Heart right ventricle (tissue), 16 donors: ENCODE data around the gene NOXO1. TPM values are rescaled to one million over a fixed set of nuclear protein-coding genes. Genes with fewer than 3 reads are reported as not detected.

Source experiments
- ATAC-seq, 8 donors: fragments of 200-7000 bp; cut with Tn5 transposase; one replicate each; pipeline ENCODE4 v1.9.1; 2020; ENCODE audit warnings: mild to moderate bottlenecking in 8 of 8, moderate library complexity in 8 of 8, moderate number of reproducible peaks in 1 of 8
- DNase-seq, 2 donors: peaks; one replicate each; pipeline ENCODE4 v3.0.0-alpha.2; 2020
- H3K27ac ChIP-seq, 10 donors: fragments of 200-600 bp; sonication (generic) in 2 of 10; one replicate each; pipeline versions ENCODE4 v1.5.0 to v1.8.0; 2020 to 2022; ENCODE audit warnings: mild to moderate bottlenecking in 3 of 10
- H3K27me3 ChIP-seq, 7 donors: fragments of 200-600 bp; one replicate each; pipeline ENCODE4 v1.8.0; 2021 to 2022; ENCODE audit warnings: mild to moderate bottlenecking in 2 of 7
- H3K36me3 ChIP-seq, 9 donors: fragments of 200-600 bp; sonication (generic) in 1 of 9; one replicate each; pipeline versions ENCODE4 v1.5.0 to v1.8.0; 2020 to 2022; ENCODE audit warnings: mild to moderate bottlenecking in 2 of 9
- H3K4me1 ChIP-seq, 9 donors: fragments of 200-600 bp; sonication (generic) in 1 of 9; one replicate each; pipeline versions ENCODE4 v1.5.0 to v1.8.0; 2020 to 2022; ENCODE audit warnings: mild to moderate bottlenecking in 4 of 9
- H3K4me3 ChIP-seq, 10 donors: fragments of 200-600 bp; sonication (generic) in 2 of 10; one replicate each; pipeline versions ENCODE4 v1.5.0 to v1.8.0; 2020 to 2022; ENCODE audit warnings: mild to moderate bottlenecking in 7 of 10, moderate library complexity in 2 of 10
- H3K9me3 ChIP-seq, 11 donors: fragments of 200-600 bp in 10 of 11; sonication (generic) in 2 of 11; one replicate each; pipeline versions ENCODE4 v1.5.0 to v1.8.0; 2013 to 2022; ENCODE audit warnings: mild to moderate bottlenecking in 2 of 11, control low read depth in 1 of 11, moderate library complexity in 1 of 11
- CTCF ChIP-seq, 9 donors: fragments of 200-600 bp; sonication (generic) in 2 of 9; IDR thresholded peaks; one replicate each; pipeline versions ENCODE4 v1.5.0 to v1.8.0; 2021 to 2022; ENCODE audit warnings: antibody characterized with exemption in 9 of 9, mild to moderate bottlenecking in 5 of 9, moderate library complexity in 1 of 9
- whole genome bisulfite sequencing, 2 donors: extraction: QIAGEN DNeasy Blood & Tissue Kit; methylation state at CpG; one replicate each; pipeline ENCODE4 v1.1.7; 2013; ENCODE audit warnings: inconsistent platforms in 1 of 2; 5-methylcytosine and 5-hydroxymethylcytosine counted together
- intact Hi-C, 10 donors: fragments of 100-400 bp; cut with DNase I; formaldehyde crosslinking; loops; one replicate each; pipeline versions ENCODE4 v1.11.1 to v1.14.2; 2022
- polyA plus RNA-seq, 2 donors: library from polyadenylated mRNA; stranded (reverse); fragments of 200-250 nt; gene quantifications; one replicate each; pipeline ENCODE4 v1.2.3, GENCODE V29; 2013
- total RNA-seq, 10 donors: library from RNA; stranded (reverse); fragmentation: NEBNext Ultra II Directional in 3 of 10; extraction: Animal tissue kit (Norgen Biotek cat#: 25700) in 3 of 10; gene quantifications; one replicate each; pipeline versions ENCODE4 v1.2.1 to v1.2.4, GENCODE V29; 2021 to 2023
- donor health status: Arrhythmogenic right ventricular cardiomyopathy.
- donor health status: ischemic (EF 13 %, LVEDD 7.1; RV severe dilation, severe dysfunction).
- donor health status: healthy with polysubstance abuse.
- donor health status: DM: no; HTN: yes; CAD: no.
- donor health status: DM: no; HTN: no; CAD: no.
- donor health status: ischemic (EF 25% LVEDD 6.9; RV normal size, moderate dysfunction).
- donor health status: ischemic (EF 25% LVEDD 5.7; RV mildly dilated, moderate dysfunction).
- donor health status: healthy.
- donor health status: DM: yes; HTN: yes; CAD: no.
- donor health status: Ischemic cardiomyopathy.
- donor health status: ischemic (EF 35%, LVEDD 5.7; RV mildly dilated, moderate dysfunction).
- donor health status: nonischemic (EF 11% LVEDD 7.7; RV severe dilation, severe dysfunction).
- donor health status: DM: yes; HTN: yes; CAD: no.
- donor health status: PGD.
- donor health status: ischemic (EF 29% LVEDD 5.4; RV normal size, mild dysfunction).
- donor health status: nonischemic (EF 23%, LVEDD 6.1; RV moderate dilation, normal function).

The NOXO1 gene
- total and polyA plus RNA-seq, 12 donors = 0.09 to 0.29 TPM; not detected in 10

DNA sequence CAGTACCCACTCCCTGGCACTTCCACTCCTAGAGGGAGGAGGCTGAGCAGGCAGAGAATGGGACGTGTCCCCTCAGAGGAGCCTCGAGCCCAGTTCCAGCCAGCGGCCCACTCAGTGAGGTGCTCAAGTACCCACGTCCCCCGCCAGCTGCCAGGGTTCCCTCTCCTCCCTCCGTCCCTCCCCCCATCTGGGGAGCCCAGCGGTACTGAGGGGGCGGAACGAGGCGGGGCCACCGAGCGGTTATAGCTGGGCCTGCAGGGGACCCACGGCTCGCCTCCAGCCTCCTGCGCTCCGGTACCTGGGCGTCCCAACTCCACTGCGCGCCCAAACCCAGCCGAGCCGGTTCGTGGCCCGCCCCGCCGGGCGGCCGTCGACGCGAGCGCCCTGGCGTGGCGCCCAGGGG, 38.2 kb upstream of the NOXO1 start, which contains the start of gene NPW:
Gene NPW (plus strand): TSS at position 268 of the 403 bp plus-strand sequence.
- peak within 1 kb of the TSS in 4 of 10 donors; percentile 5 to 20 (median 10) for H3K4me3 ChIP-seq
- no peak for TF ChIP-seq CTCF (IDR thresholded peaks at IDR 0.05)
- intact Hi-C loops = loop anchor here in 1 of 10 donors (10.0 kb wide), 1 partner anchor 45 kb away; no protein-coding TSS in a partner anchor
- DNase-seq = no peak
- no peaks in the 10 kb centered on the region for H3K36me3 ChIP-seq
- peaks cover 16 to 55% (median 49%) of the 10 kb centered on the region in 7 donors for H3K27me3 ChIP-seq
- no peak for ATAC-seq
- H3K9me3 ChIP-seq = no peaks in the 10 kb centered on the region
- H3K27ac ChIP-seq = no peak within 1 kb of the TSS
- 1 to 4% methylated on average over 32 to 33 of the region's 33 CpGs for WGBS, 2 donors
- H3K4me1 ChIP-seq = peaks cover 16 to 35% (median 30%) of the 10 kb centered on the region in 9 donors

- peak in 7 of 9 donors; percentile 28 to 49 (median 32) for TF ChIP-seq CTCF (IDR thresholded peaks at IDR 0.05)
- Histone ChIP-seq H3K27ac (no peak overlapping the region), H3K36me3 (no peaks in the 10 kb centered on the region), H3K27me3 (peaks cover 16 to 51% (median 40%) of the 10 kb centered on the region in 7 donors), H3K9me3 (no peaks in the 10 kb centered on the region), H3K4me1 (peaks cover 7 to 16% (median 11%) of the 10 kb centered on the region in 9 donors), H3K4me3 (no peak overlapping the region)
- intact Hi-C loops = loop anchor here in 1 of 10 donors (10.0 kb wide), 1 partner anchor 48 kb away; no protein-coding TSS in a partner anchor
- peak in 1 of 2 donors; percentile 21 for DNase-seq
- ATAC-seq = peak in 2 of 8 donors; percentile 15
- 32 to 34% methylated on average over 13 of the region's 13 CpGs for WGBS, 2 donors
These were observed 35.2 kb upstream of the NOXO1 start for GRCh38 chr16:2016407-2016922.

- Histone ChIP-seq H3K27me3 (peaks cover 16 to 45% (median 34%) of the 10 kb centered on the region in 7 donors), H3K36me3 (no peaks in the 10 kb centered on the region), H3K4me1 (peaks cover 7 to 16% (median 10%) of the 10 kb centered on the region in 9 donors), H3K4me3 (no peak overlapping the region), H3K9me3 (no peaks in the 10 kb centered on the region), H3K27ac (no peak overlapping the region)
- no peak for TF ChIP-seq CTCF (IDR thresholded peaks at IDR 0.05)
- DNase-seq (no peak), ATAC-seq (no peak)
- 83 to 85% methylated on average over 7 of the region's 7 CpGs for WGBS, 2 donors
- intact Hi-C loops = loop anchor here in 1 of 10 donors (10.0 kb wide), 1 partner anchor 49 kb away; no protein-coding TSS in a partner anchor
These were observed 34.6 kb upstream of the NOXO1 start for GRCh38 chr16:2015947-2016208.

GRCh38 chr16:2015117-2015946, 34.1 kb upstream of the NOXO1 start:
- Histone ChIP-seq H3K36me3 (no peaks in the 10 kb centered on the region), H3K27me3 (peaks cover 14 to 39% (median 29%) of the 10 kb centered on the region in 7 donors), H3K27ac (no peak overlapping the region), H3K9me3 (no peaks in the 10 kb centered on the region), H3K4me1 (peaks cover 5 to 15% (median 9%) of the 10 kb centered on the region in 9 donors), H3K4me3 (no peak overlapping the region)
- TF ChIP-seq CTCF (IDR thresholded peaks at IDR 0.05) = no peak
- no peak for ATAC-seq
- WGBS, 2 donors = 88 to 94% methylated on average over 24 of the region's 24 CpGs
- no peak for DNase-seq
- intact Hi-C loops = loop anchor here in 1 of 10 donors (10.0 kb wide), 1 partner anchor 49 kb away; no protein-coding TSS in a partner anchor
